GM23338 (cell line): ENCODE data around the gene MAN1A2. TPM values are rescaled to one million over a fixed set of nuclear protein-coding genes. Genes with fewer than 3 reads are reported as not detected.

ENCODE experiments used
- ATAC-seq: fragments of 200-7000 bp; cut with Tn5 transposase; 3 replicates; pipeline ENCODE4 v1.9.1; 2020
- DNase-seq: peaks from one replicate; pipeline ENCODE4 v3.0.0-alpha.2; 2015; ENCODE audit warnings: low spot score
- H2AFZ ChIP-seq: fragments of 200-600 bp; sonication (generic); 2 replicates; pipeline ENCODE4 v1.8.0; 2016; ENCODE audit warnings: antibody characterized with exemption, mild to moderate bottlenecking, moderate library complexity
- H3F3A ChIP-seq: fragments of 200-600 bp; sonication (generic); replicated peaks from 2 replicates; pipeline ENCODE4 v1.8.0; 2017; ENCODE audit warnings: antibody characterized with exemption, mixed run types, low read depth
- H3K27ac ChIP-seq: fragments of 200-600 bp; sonication (generic); 2 replicates; pipeline ENCODE4 v1.6.1; 2016; ENCODE audit warnings: low read depth
- H3K27me3 ChIP-seq: fragments of 200-600 bp; sonication (generic); 2 replicates; pipeline ENCODE4 v1.8.0; 2016; ENCODE audit warnings: mild to moderate bottlenecking, mixed run types, moderate library complexity; ENCODE audit not compliant: insufficient read depth
- H3K36me3 ChIP-seq: fragments of 200-600 bp; sonication (generic); 2 replicates; pipeline ENCODE4 v1.8.0; 2016; ENCODE audit warnings: mild to moderate bottlenecking; ENCODE audit not compliant: insufficient read depth
- H3K4me1 ChIP-seq: fragments of 200-600 bp; sonication (generic); 2 replicates; pipeline ENCODE4 v1.8.0; 2016; ENCODE audit warnings: mild to moderate bottlenecking, moderate library complexity; ENCODE audit not compliant: insufficient read depth
- H3K4me2 ChIP-seq: fragments of 200-600 bp; sonication (generic); 2 replicates; pipeline ENCODE4 v1.7.1; 2017; ENCODE audit warnings: mixed run types
- H3K4me3 ChIP-seq: fragments of 200-600 bp; sonication (generic); 2 replicates; pipeline ENCODE4 v1.6.1; 2016; ENCODE audit warnings: mixed run types
- H3K79me2 ChIP-seq: fragments of 200-600 bp; sonication (generic); replicated peaks from 2 replicates; pipeline ENCODE4 v1.8.0; 2017; ENCODE audit warnings: mild to moderate bottlenecking; ENCODE audit not compliant: insufficient read depth
- H3K9me2 ChIP-seq: fragments of 200-600 bp; sonication (generic); 2 replicates; pipeline ENCODE4 v1.8.0; 2017; ENCODE audit not compliant: insufficient read depth
- H4K20me1 ChIP-seq: fragments of 200-600 bp; sonication (generic); replicated peaks from 2 replicates; pipeline ENCODE4 v1.8.0; 2017; ENCODE audit warnings: mild to moderate bottlenecking; ENCODE audit not compliant: insufficient read depth
- H3K27ac Mint-ChIP-seq: 2 replicates; pipeline ENCODE4 v1.8.0; 2020; ENCODE audit warnings: inconsistent platforms, mild to moderate bottlenecking, moderate library complexity, mixed read lengths
- H3K27me3 Mint-ChIP-seq: 3 replicates; pipeline ENCODE4 v1.8.0; 2022; ENCODE audit warnings: low read depth, mild to moderate bottlenecking, moderate library complexity, mixed read lengths, inconsistent platforms; ENCODE audit not compliant: insufficient read depth, poor library complexity
- H3K36me3 Mint-ChIP-seq: 3 replicates; pipeline ENCODE4 v1.8.0; 2021; ENCODE audit warnings: low read depth, mild to moderate bottlenecking, inconsistent platforms, moderate library complexity, mixed read lengths
- H3K4me1 Mint-ChIP-seq: 3 replicates; pipeline ENCODE4 v1.8.0; 2020; ENCODE audit warnings: mild to moderate bottlenecking, inconsistent platforms, mixed read lengths
- H3K4me3 Mint-ChIP-seq: 3 replicates; pipeline ENCODE4 v1.8.0; 2021; ENCODE audit warnings: moderate library complexity, mild to moderate bottlenecking, inconsistent platforms, mixed read lengths
- H3K9me3 Mint-ChIP-seq: 3 replicates; pipeline ENCODE4 v1.8.0; 2020; ENCODE audit warnings: moderate library complexity, mild to moderate bottlenecking, inconsistent platforms, mixed read lengths
- CREB1 ChIP-seq: fragments of 250-450 bp; sonication (Bioruptor Pico); IDR thresholded peaks from 2 replicates; pipeline ENCODE4 v1.5.0; 2020; ENCODE audit warnings: low read depth, mild to moderate bottlenecking, moderate library complexity
- CTCF ChIP-seq, 2 experiments: fragments of 200-600 bp in 1 of 2; sonication (generic) in 1 of 2; conservative IDR thresholded peaks; 2 replicates each; pipeline versions ENCODE4 v1.5.1 to v1.6.1; 2016 to 2017; ENCODE audit warnings: antibody characterized with exemption in 2 of 2, low read depth in 2 of 2, mild to moderate bottlenecking in 2 of 2, moderate library complexity in 1 of 2
- ETS1 ChIP-seq: IDR thresholded peaks from 2 replicates; pipeline ENCODE4 v1.6.1; 2016; ENCODE audit warnings: antibody characterized with exemption
- EZH2 ChIP-seq: fragments of 200-600 bp; sonication (generic); IDR thresholded peaks from one replicate; pipeline ENCODE4 v1.8.0; 2017; ENCODE audit warnings: antibody characterized with exemption, mild to moderate bottlenecking, low read depth; ENCODE audit not compliant: unreplicated experiment
- EZH2phosphoT487 ChIP-seq: fragments of 200-600 bp; sonication (generic); IDR thresholded peaks from one replicate; pipeline ENCODE4 v1.8.1; 2018; ENCODE audit warnings: antibody characterized with exemption; ENCODE audit not compliant: unreplicated experiment
- JUNB ChIP-seq: IDR thresholded peaks from one replicate; pipeline ENCODE4 v1.6.1; 2016; ENCODE audit warnings: antibody characterized with exemption; ENCODE audit not compliant: unreplicated experiment
- NANOG ChIP-seq: IDR thresholded peaks from 2 replicates; pipeline ENCODE4 v1.6.1; 2016; ENCODE audit warnings: antibody characterized with exemption, borderline replicate concordance
- POLR2AphosphoS5 ChIP-seq: IDR thresholded peaks from 2 replicates; pipeline ENCODE4 v1.6.1; 2016; ENCODE audit warnings: antibody characterized with exemption, low read depth
- STAT1 ChIP-seq: IDR thresholded peaks from one replicate; pipeline ENCODE4 v1.6.1; 2016; ENCODE audit warnings: antibody characterized with exemption; ENCODE audit not compliant: unreplicated experiment
- ZNF114 ChIP-seq: fragments of 250-450 bp; sonication (Bioruptor Pico); IDR thresholded peaks from 2 replicates; pipeline ENCODE4 v1.5.0; 2020; ENCODE audit warnings: mild to moderate bottlenecking, moderate library complexity
- ZNF331 ChIP-seq: fragments of 250-450 bp; sonication (Bioruptor Pico); IDR thresholded peaks from 2 replicates; pipeline ENCODE4 v1.5.0; 2020; ENCODE audit warnings: low read depth, mild to moderate bottlenecking, moderate library complexity
- ZNF462 ChIP-seq: fragments of 250-450 bp; sonication (Bioruptor Pico); IDR thresholded peaks from 2 replicates; pipeline ENCODE4 v1.5.0; 2020; ENCODE audit warnings: mild to moderate bottlenecking, moderate library complexity
- polyA plus RNA-seq: library from polyadenylated mRNA; unstranded; fragments of >200 nt; fragmentation: Nextera tagmentation; extraction: Ambion mirVana; gene quantifications from 2 replicates; pipeline ENCODE4 v1.2.1, GENCODE V29; 2016
- total RNA-seq: library from RNA; depleted of rRNA; stranded (reverse); fragments of >200 nt; shearing (Covaris generic); gene quantifications from 2 replicates; pipeline ENCODE4 v1.2.3, GENCODE V29; 2014

Gene MAN1A2
- total and polyA plus RNA-seq, 2 experiments from 2014 or later: 18.6 to 22.2 TPM

GRCh38 chr1:117556341-117556740 lies 189.1 kb downstream of the MAN1A2 start:
- Mint-ChIP-seq H3K9me3 (peaks cover 33% of the 10 kb centered on the region), H3K4me3 (no peak overlapping the region), H3K27ac (no peak overlapping the region), H3K4me1 (peaks cover 1% of the 10 kb centered on the region; the same call in 1 of the 3 replicates), H3K36me3 (peaks cover 13% of the 10 kb centered on the region), H3K27me3 (no peaks in the 10 kb centered on the region)
- TF ChIP-seq ZNF114 (no peak), ETS1 (no peak), CREB1 (no peak)
- Histone ChIP-seq H3K36me3 (no peaks in the 10 kb centered on the region), H3K9me2 (no peaks in the 10 kb centered on the region; the same call in 1 of the 2 replicates), H3K4me2 (no peak overlapping the region), H3F3A (no peaks in the 10 kb centered on the region), H3K4me1 (no peaks in the 10 kb centered on the region), H4K20me1 (no peaks in the 10 kb centered on the region), H2AFZ (no peak overlapping the region), H3K27ac (no peak overlapping the region), H3K27me3 (no peaks in the 10 kb centered on the region), H3K4me3 (no peak overlapping the region), H3K79me2 (no peaks in the 10 kb centered on the region)
- ATAC-seq: no peak
- DNase-seq: no peak

- H3K79me2 ChIP-seq: no peaks in the 10 kb centered on the region
Observed at GRCh38 chr1:117556976-117557375, 189.7 kb downstream of the MAN1A2 start.

More at GRCh38 chr1:117556976-117557375, 189.7 kb downstream of the MAN1A2 start:
- Histone ChIP-seq H3K9me2 (no peaks in the 10 kb centered on the region; the same call in 1 of the 2 replicates), H3F3A (no peaks in the 10 kb centered on the region), H3K4me2 (no peak overlapping the region), H3K27ac (no peak overlapping the region), H3K4me3 (no peak overlapping the region), H4K20me1 (no peaks in the 10 kb centered on the region), H3K4me1 (no peaks in the 10 kb centered on the region), H3K27me3 (no peaks in the 10 kb centered on the region), H2AFZ (no peak overlapping the region), H3K36me3 (no peaks in the 10 kb centered on the region)
- Mint-ChIP-seq H3K4me3 (no peak overlapping the region), H3K27ac (no peak overlapping the region), H3K27me3 (no peaks in the 10 kb centered on the region), H3K36me3 (peaks cover 13% of the 10 kb centered on the region), H3K9me3 (peaks cover 33% of the 10 kb centered on the region), H3K4me1 (peaks cover 2% of the 10 kb centered on the region; the same call in 1 of the 3 replicates)
- DNase-seq (no peak), ATAC-seq (no peak)
- TF ChIP-seq ZNF114 (no peak), STAT1 (no peak), EZH2 (no peak), JUNB (no peak), EZH2phosphoT487 (no peak), NANOG (no peak), ETS1 (no peak), POLR2AphosphoS5 (no peak), CTCF (conservative IDR thresholded peaks at IDR 0.05; ENCODE audit: low read depth in 2 of 2) (no peak), ZNF331 (CRISPR knock-in tag) (no peak), ZNF462 (CRISPR knock-in tag) (no peak), CREB1 (no peak)
